ENCODE data around the gene CDC14A. TPM values are rescaled to one million over a fixed set of nuclear protein-coding genes. Genes with fewer than 3 reads are reported as not detected.

CDC14A gene
- total and polyA plus RNA-seq, 2 of the 8 experiments (the other 6 are each of a cell fraction or from before 2014, with no cell fraction given): 3.2 to 8.9 TPM

DNA sequence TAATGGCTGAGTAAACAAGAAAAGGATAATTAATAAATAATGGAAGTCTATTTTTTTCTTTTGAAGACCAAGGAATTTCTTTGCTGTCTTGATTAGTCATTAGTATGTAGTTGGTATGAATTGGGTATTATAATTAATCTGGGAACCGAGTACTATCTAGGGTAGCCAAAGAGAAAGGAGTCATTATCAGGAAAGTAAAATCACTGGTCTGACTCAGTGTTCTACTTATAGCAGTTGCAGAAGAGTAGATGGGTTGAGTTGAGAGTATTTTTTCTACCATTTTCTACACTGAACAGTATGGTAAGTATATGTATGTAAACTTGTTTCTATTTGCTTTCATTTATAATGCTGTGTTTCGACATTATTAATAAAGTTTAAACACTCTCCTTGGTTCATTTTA, 26.6 kb downstream of the CDC14A start:
- TF ChIP-seq RFX5 (IDR thresholded peaks at IDR 0.05; ENCODE audit: borderline replicate concordance, low read depth, low read length) (no peak), CREB1 (IDR thresholded peaks at IDR 0.05) (no peak), TAF1 (IDR thresholded peaks at IDR 0.05; ENCODE audit: low read depth, low read length) (no peak), SP4 (IDR thresholded peaks at IDR 0.05; ENCODE audit: low read length) (no peak), NANOG (IDR thresholded peaks at IDR 0.05; ENCODE audit: insufficient read depth, low read depth, low read length, poor library complexity, severe bottlenecking) (no peak), SIRT6 (IDR thresholded peaks at IDR 0.05; ENCODE audit: low read length) (no peak), POLR2A (IDR thresholded peaks at IDR 0.05; ENCODE audit: control extremely low read depth in 1 of 2, low read depth in 2 of 2, low read length in 2 of 2) (no peak), POLR2AphosphoS5 (IDR thresholded peaks at IDR 0.05; ENCODE audit: low read depth, low read length) (no peak), SIX5 (IDR thresholded peaks at IDR 0.05; ENCODE audit: low read depth, low read length) (no peak), KDM1A (IDR thresholded peaks at IDR 0.05; ENCODE audit: borderline replicate concordance, low read length) (no peak), KDM4A (IDR thresholded peaks at IDR 0.05; ENCODE audit: low read depth, low read length, severe bottlenecking) (no peak)
- TF ChIP-seq, protein P1, sequence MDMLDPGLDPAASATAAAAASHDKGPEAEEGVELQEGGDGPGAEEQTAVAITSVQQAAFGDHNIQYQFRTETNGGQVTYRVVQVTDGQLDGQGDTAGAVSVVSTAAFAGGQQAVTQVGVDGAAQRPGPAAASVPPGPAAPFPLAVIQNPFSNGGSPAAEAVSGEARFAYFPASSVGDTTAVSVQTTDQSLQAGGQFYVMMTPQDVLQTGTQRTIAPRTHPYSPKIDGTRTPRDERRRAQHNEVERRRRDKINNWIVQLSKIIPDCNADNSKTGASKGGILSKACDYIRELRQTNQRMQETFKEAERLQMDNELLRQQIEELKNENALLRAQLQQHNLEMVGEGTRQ (IDR thresholded peaks at IDR 0.05; ENCODE audit: low read length): no peak
- Histone ChIP-seq H3K14ac (ENCODE audit: insufficient read length) (no peak overlapping the region), H4K20me1 (replicated peaks in 1 of 2; ENCODE audit: control insufficient read depth in 1 of 2, insufficient read depth in 2 of 2, low read length in 2 of 2) (peaks cover 3% of the 10 kb centered on the region in 2 experiments), H3K56ac (replicated peaks; ENCODE audit: insufficient read length, low read depth, low read length) (no peak overlapping the region), H4K8ac (ENCODE audit: extremely low read depth, insufficient read depth, low read length) (no peak overlapping the region), H3K9me3 (ENCODE audit: insufficient read depth in 2 of 2, low read depth in 1 of 2, low read length in 1 of 2) (no peaks in the 10 kb centered on the region), H3K79me2 (ENCODE audit: control insufficient read depth in 1 of 2, insufficient read depth in 2 of 2, low read length in 2 of 2) (peaks cover 0 to 12% of the 10 kb centered on the region in 2 experiments; a peak in 2 of 4 replicates), H3K23me2 (ENCODE audit: low read depth, low read length) (no peaks in the 10 kb centered on the region), H2BK12ac (ENCODE audit: low read depth, low read length) (no peak overlapping the region), H2BK20ac (ENCODE audit: low read length) (no peak overlapping the region), H3K18ac (ENCODE audit: extremely low read depth, low read length) (no peak overlapping the region), H2AK5ac (ENCODE audit: low read depth, low read length) (no peak overlapping the region), H2BK15ac (ENCODE audit: low read length) (no peak overlapping the region), H3K4me1 (replicated peaks in 1 of 4; ENCODE audit: control insufficient read depth in 3 of 4, insufficient read depth in 4 of 4, low read length in 3 of 4) (peaks cover 0 to 8% (median 0%) of the 10 kb centered on the region in 4 experiments; a peak in 1 of 7 replicates), H3K79me1 (ENCODE audit: low read depth, low read length) (peaks cover 2% of the 10 kb centered on the region; the same call in 1 of the 2 replicates), H2AFZ (ENCODE audit: low read length) (no peak overlapping the region), H3K4me2 (ENCODE audit: insufficient read depth in 1 of 2, low read depth in 2 of 2, low read length in 2 of 2) (no peak overlapping the region), H3K9ac (replicated peaks in 1 of 4; ENCODE audit: extremely low read depth in 1 of 4, low read depth in 3 of 4, low read length in 3 of 4) (no peak overlapping the region), H4K91ac (replicated peaks; ENCODE audit: insufficient read length, low read length) (no peak overlapping the region), H3K36me3 (ENCODE audit: control insufficient read depth in 2 of 4, insufficient read depth in 4 of 4, low read length in 3 of 4) (no peaks in the 10 kb centered on the region; a peak in 2 of 8 replicates), H4K5ac (ENCODE audit: insufficient read length, low read depth, low read length) (no peak overlapping the region), H3K4me3 (ENCODE audit: extremely low read depth in 1 of 4, insufficient read depth in 2 of 4, low read depth in 3 of 4, low read length in 4 of 4) (no peak overlapping the region), H3K27me3 (replicated peaks in 1 of 4; ENCODE audit: control insufficient read depth in 3 of 4, extremely low read depth in 1 of 4, insufficient read depth in 3 of 4, low read length in 3 of 4) (no peaks in the 10 kb centered on the region), H2BK120ac (replicated peaks; ENCODE audit: low read depth, low read length) (no peak overlapping the region), H3K4ac (replicated peaks; ENCODE audit: insufficient read length, low read depth, low read length) (no peak overlapping the region), H3K27ac (ENCODE audit: low read depth, low read length) (no peak overlapping the region), H2BK5ac (ENCODE audit: low read depth, low read length) (no peak overlapping the region), H3K23ac (ENCODE audit: insufficient read length) (no peak overlapping the region)
- ChIA-PET POLR2A (ENCODE audit: partially characterized antibody) (interaction anchor here (1.5 kb wide), 1 partner anchor 24 kb away, joined by 3 read pairs; no protein-coding TSS in a partner anchor), CTCF (ENCODE audit: partially characterized antibody) (interaction anchor here (2.0 kb wide), 1 partner anchor 13 kb away, joined by 8 read pairs; no protein-coding TSS in a partner anchor)
- FAIRE-seq (no peak), DNase-seq (ENCODE audit: low read depth in 1 of 2, low spot score in 2 of 2) (no peak)
- 79% methylated on average over 2 of the region's 2 CpGs; no CpG with 5 or more reads in 1 of the 2 experiments for WGBS, 2 experiments (ENCODE audit: extremely low coverage in 1 of 2, insufficient coverage in 1 of 2, insufficient read length in 1 of 2, insufficient replicate concordance in 2 of 2, low coverage in 1 of 2, low lambda C conversion rate in 2 of 2, missing lambda C conversion rate in 1 of 2)

Measured in H1 (cell line).